Caco-2 (cell line): ENCODE measurements around the gene ARPC5. TPM values are rescaled to one million over a fixed set of nuclear protein-coding genes. Genes with fewer than 3 reads are reported as not detected.

Experiments used
- BruUV-seq: library from RNA; stranded (reverse); fragments of 400-500 nt; replicated peaks from 2 replicates; lab custom pipeline; 2021; lab: Mats Ljungman, UMichigan
- CTCF ChIA-PET: fragments of 300-600 bp; sonication (Branson Sonifier 250); formaldehyde crosslinking; loops from one replicate; lab custom pipeline; 2022; ENCODE audit warnings: antibody characterized with exemption; lab: Charles Lee
- POLR2A ChIA-PET: fragments of 300-600 bp; sonication (Branson Sonifier 250); formaldehyde crosslinking; loops from one replicate; lab custom pipeline; 2022; ENCODE audit warnings: antibody characterized with exemption; lab: Charles Lee
- DNase-seq, 2 experiments: peaks; one replicate each; pipeline versions ENCODE4 v3.0.0 to v3.0.0-alpha.2; 2020 to 2022
- H3K27me3 ChIP-seq: replicated peaks from 2 replicates; pipeline ENCODE4 v1.6.0; 2011; ENCODE audit warnings: low read length; ENCODE audit not compliant: control insufficient read depth, insufficient read depth
- H3K36me3 ChIP-seq: 2 replicates; pipeline ENCODE4 v1.5.1; 2011; ENCODE audit warnings: low read length; ENCODE audit not compliant: control insufficient read depth, insufficient read depth
- H3K4me1 ChIP-seq: fragments of 250-450 bp; sonication (Bioruptor Pico); 2 replicates; pipeline ENCODE4 v1.5.1; 2020; ENCODE audit warnings: mild to moderate bottlenecking
- H3K4me3 ChIP-seq: 2 replicates; pipeline ENCODE4 v1.5.1; 2011; ENCODE audit warnings: low read depth, mild to moderate bottlenecking, control low read depth, low read length
- H3K9me3 ChIP-seq: fragments of 250-450 bp; sonication (Bioruptor Pico); 2 replicates; pipeline ENCODE4 v1.5.1; 2020; ENCODE audit warnings: mild to moderate bottlenecking, moderate library complexity
- H3K27ac Mint-ChIP-seq: one replicate; pipeline ENCODE4 v1.8.0; 2022; ENCODE audit warnings: mixed read lengths; ENCODE audit not compliant: unreplicated experiment
- H3K27me3 Mint-ChIP-seq: one replicate; pipeline ENCODE4 v1.8.0; 2022; ENCODE audit warnings: mixed read lengths; ENCODE audit not compliant: insufficient read depth, unreplicated experiment
- H3K36me3 Mint-ChIP-seq: one replicate; pipeline ENCODE4 v1.8.0; 2022; ENCODE audit warnings: mild to moderate bottlenecking, mixed read lengths; ENCODE audit not compliant: insufficient read depth, unreplicated experiment
- H3K4me1 Mint-ChIP-seq: one replicate; pipeline ENCODE4 v1.8.0; 2022; ENCODE audit warnings: low read depth, mixed read lengths; ENCODE audit not compliant: unreplicated experiment
- H3K4me3 Mint-ChIP-seq: one replicate; pipeline ENCODE4 v1.8.0; 2022; ENCODE audit warnings: mild to moderate bottlenecking, moderate library complexity, mixed read lengths; ENCODE audit not compliant: unreplicated experiment
- H3K9me3 Mint-ChIP-seq: one replicate; pipeline ENCODE4 v1.8.0; 2022; ENCODE audit warnings: mixed read lengths; ENCODE audit not compliant: unreplicated experiment
- CTCF ChIP-seq, 2 experiments: fragments of 200-600 bp in 1 of 2; IDR thresholded peaks; 1 replicate in 1 of 2; 2 replicates in 1 of 2; pipeline versions ENCODE4 v1.5.1 to v1.8.0; 2011 to 2022; ENCODE audit warnings: antibody characterized with exemption in 1 of 2, control low read depth in 1 of 2, inconsistent platforms in 1 of 2, low read depth in 1 of 2, low read length in 1 of 2, mild to moderate bottlenecking in 1 of 2, moderate library complexity in 1 of 2; ENCODE audit not compliant: insufficient read depth in 1 of 2, severe bottlenecking in 1 of 2, unreplicated experiment in 1 of 2
- intact Hi-C: fragments of 100-400 bp; cut with micrococcal nuclease; formaldehyde crosslinking; loops from one replicate; pipeline ENCODE4 v1.10.0; 2022; ENCODE audit not compliant: unreplicated experiment
- total RNA-seq: library from RNA; stranded (reverse); gene quantifications from 2 replicates; pipeline ENCODE4 v1.2.3, GENCODE V29; 2022

ARPC5 gene
- total RNA-seq, 1 experiment from 2014 or later = 135 TPM

GRCh38 chr1:183600634-183601033 is 34.9 kb downstream of the ARPC5 start:
- H3K27me3 Mint-ChIP-seq = no peaks in the 10 kb centered on the region
- no peak for TF ChIP-seq CTCF (IDR thresholded peaks at IDR 0.05; ENCODE audit: insufficient read depth in 1 of 2, low read depth in 1 of 2, low read length in 1 of 2, severe bottlenecking in 1 of 2, unreplicated experiment in 1 of 2)
- H3K9me3 Mint-ChIP-seq = no peaks in the 10 kb centered on the region
- Histone ChIP-seq H3K9me3 (no peaks in the 10 kb centered on the region), H3K36me3 (no peaks in the 10 kb centered on the region), H3K27me3 (no peaks in the 10 kb centered on the region), H3K4me1 (no peaks in the 10 kb centered on the region), H3K4me3 (no peak overlapping the region)
- H3K36me3 Mint-ChIP-seq = no peaks in the 10 kb centered on the region
- H3K4me3 Mint-ChIP-seq = no peak overlapping the region
- ChIA-PET CTCF (no interaction called here), POLR2A (no interaction called here)
- intact Hi-C loops = no loop called here
- no peak for DNase-seq
- BruUV-seq = no TSS peak
- no peak overlapping the region for H3K27ac Mint-ChIP-seq
- peaks cover 7% of the 10 kb centered on the region for H3K4me1 Mint-ChIP-seq

- Mint-ChIP-seq H3K4me3 (no peak overlapping the region), H3K27ac (no peak overlapping the region), H3K27me3 (no peaks in the 10 kb centered on the region), H3K9me3 (no peaks in the 10 kb centered on the region), H3K4me1 (peaks cover 7% of the 10 kb centered on the region), H3K36me3 (no peaks in the 10 kb centered on the region)
- BruUV-seq = no TSS peak
- intact Hi-C loops = no loop called here
- no peaks in the 10 kb centered on the region for H3K9me3 ChIP-seq
- H3K36me3 ChIP-seq = no peaks in the 10 kb centered on the region
- no peak for TF ChIP-seq CTCF (IDR thresholded peaks at IDR 0.05; ENCODE audit: insufficient read depth in 1 of 2, low read depth in 1 of 2, low read length in 1 of 2, severe bottlenecking in 1 of 2, unreplicated experiment in 1 of 2)
- ChIA-PET CTCF (interaction anchor here (0.9 kb wide), 1 partner anchor 85 kb away, joined by 4 read pairs; no protein-coding TSS in a partner anchor), POLR2A (no interaction called here)
- DNase-seq = no peak
- no peak overlapping the region for H3K4me3 ChIP-seq
- no peaks in the 10 kb centered on the region for H3K4me1 ChIP-seq
- no peaks in the 10 kb centered on the region for H3K27me3 ChIP-seq
These were observed 35.4 kb downstream of the ARPC5 start for GRCh38 chr1:183600136-183600535.

GRCh38 chr1:183598386-183598785 is 37.2 kb downstream of the ARPC5 start:
- no TSS peak for BruUV-seq
- CTCF ChIA-PET = no interaction called here
- H3K27ac Mint-ChIP-seq = no peak overlapping the region

More at GRCh38 chr1:183598386-183598785, 37.2 kb downstream of the ARPC5 start:
- Histone ChIP-seq H3K9me3 (no peaks in the 10 kb centered on the region), H3K4me1 (no peaks in the 10 kb centered on the region), H3K36me3 (no peaks in the 10 kb centered on the region), H3K27me3 (no peaks in the 10 kb centered on the region), H3K4me3 (no peak overlapping the region)
- Mint-ChIP-seq H3K4me3 (no peak overlapping the region), H3K36me3 (no peaks in the 10 kb centered on the region), H3K27me3 (no peaks in the 10 kb centered on the region), H3K9me3 (no peaks in the 10 kb centered on the region), H3K4me1 (no peaks in the 10 kb centered on the region)
- TF ChIP-seq CTCF (IDR thresholded peaks at IDR 0.05; ENCODE audit: insufficient read depth in 1 of 2, low read depth in 1 of 2, low read length in 1 of 2, severe bottlenecking in 1 of 2, unreplicated experiment in 1 of 2) = no peak
- intact Hi-C loops = no loop called here
- no peak for DNase-seq
- POLR2A ChIA-PET = no interaction called here
